HG03280 (cell line): ENCODE data around the gene TMEM170A.

Source experiments
- ATAC-seq: cut with Tn5 transposase; IDR thresholded peaks from one replicate; pipeline ENCODE4 v1.9.1; 2021; ENCODE audit warnings: mild to moderate bottlenecking, moderate library complexity; ENCODE audit not compliant: unreplicated experiment

Gene TMEM170A

DNA sequence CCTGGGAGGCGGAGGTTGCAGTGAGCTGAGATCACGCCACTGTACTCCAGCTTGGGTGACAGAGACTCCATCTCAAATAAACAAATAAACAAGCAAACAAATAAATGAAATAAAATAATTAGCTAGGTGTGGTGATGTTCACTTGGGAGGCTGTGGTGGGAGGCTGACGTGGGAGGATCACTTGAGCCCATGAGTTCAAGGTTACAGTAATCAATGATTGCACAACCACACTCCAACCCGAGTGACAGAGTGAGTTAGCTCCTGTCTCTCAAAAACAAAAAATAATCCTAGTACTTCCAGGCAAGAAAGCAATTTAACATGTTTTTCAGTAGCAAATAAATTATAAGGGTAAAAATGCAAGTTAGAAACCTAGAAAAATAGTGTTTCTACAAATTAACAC, 57.5 kb downstream of the TMEM170A start:
- no peak for ATAC-seq

DNA sequence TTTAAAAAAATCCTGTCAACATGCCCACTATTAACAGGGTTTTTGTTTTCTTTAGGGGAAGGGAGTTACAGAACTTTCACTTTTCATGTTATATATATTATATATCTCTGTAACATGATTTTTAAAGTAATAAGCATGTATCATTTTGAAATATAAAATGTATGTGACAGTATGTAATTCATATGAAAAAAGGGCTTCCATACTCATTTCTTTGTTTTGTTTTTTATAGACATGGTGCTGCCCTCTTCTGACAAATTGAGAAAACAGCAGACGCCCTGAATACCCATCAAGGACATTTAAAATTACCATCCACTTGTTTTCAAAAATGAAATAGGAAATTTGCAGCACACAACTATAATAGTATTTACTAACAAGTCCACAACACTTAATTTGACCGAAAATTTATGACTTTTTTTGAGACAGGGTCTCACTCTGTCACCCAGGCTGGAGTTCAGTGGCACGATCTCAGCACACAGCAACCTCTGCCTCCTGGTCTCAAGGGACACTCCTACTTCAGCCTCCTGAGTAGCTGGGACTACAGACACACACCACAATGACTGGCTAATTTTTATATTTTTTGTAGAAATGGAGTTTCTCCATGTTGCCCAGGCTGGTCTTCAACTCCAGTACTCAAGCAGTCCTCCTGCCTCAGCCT, 61.5 kb downstream of the TMEM170A start:
- no peak for ATAC-seq

DNA sequence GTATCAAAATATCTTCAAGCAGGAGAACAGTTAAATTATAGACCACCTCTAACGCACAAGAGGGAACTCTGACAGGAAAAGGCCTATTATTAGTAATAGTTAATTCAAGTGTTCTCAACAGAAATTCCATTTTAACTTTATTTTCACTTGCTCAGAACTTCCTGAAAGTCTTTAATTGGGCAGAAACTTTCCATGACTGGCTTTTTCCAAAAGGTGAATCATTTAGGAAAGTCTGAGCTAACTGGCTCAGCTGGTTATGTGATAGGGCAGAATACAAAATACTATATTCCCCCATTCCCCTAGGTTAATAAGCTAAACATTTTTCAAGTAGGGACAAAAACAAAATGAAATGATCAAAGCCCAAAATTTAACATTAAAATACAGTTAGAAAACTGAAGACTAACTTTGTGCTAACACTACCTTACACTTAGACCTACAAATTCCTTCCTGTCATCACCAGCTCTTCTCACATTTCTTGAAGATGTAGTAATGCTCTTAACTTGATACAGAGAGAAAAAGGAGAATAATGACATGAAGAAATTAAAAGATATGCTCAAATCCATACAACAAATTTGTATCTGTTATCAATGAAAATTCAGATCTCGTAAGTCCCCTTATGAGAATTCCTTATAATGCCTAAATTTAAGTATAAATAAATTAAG, 62.2 kb downstream of the TMEM170A start:
- ATAC-seq, result no peak

DNA sequence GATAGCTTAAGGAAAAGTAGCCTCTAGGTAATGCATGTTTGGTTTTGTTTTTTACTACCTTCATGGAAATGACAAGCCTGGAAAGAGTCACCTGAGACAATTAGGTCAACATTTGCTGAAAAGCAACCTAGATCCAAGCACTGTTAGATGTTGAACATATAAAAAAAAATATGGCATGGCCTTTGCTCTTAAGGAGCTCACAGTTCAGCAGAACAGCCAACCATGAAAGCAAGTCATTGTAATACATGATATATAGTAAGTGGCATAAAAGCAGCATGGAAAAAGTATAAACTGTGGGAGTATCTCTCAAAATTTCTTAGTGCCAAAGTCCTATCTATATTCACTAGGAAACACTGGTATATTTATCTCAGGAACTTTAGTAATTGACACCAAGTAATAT, 62.8 kb downstream of the TMEM170A start:
- ATAC-seq, result no peak

DNA sequence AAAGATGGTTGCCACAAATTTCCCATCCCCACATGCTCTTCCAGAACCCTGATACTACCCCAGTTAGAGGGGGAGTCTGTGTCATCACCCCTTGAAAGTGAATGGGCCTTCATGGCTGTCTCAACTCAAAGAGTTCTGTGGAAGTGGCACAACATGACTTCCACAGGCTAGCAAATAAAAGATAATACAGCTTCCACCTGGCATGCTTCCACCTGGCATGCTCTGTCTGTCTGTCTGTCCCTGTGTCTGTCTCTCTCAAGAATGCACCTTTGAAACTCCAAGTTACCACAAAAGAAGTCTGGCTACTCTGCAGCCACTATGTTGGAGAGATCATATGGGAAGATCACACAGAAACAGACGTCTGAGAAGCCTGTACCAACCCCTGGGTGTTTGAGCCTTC, 66.2 kb downstream of the TMEM170A start:
- no peak for ATAC-seq

DNA sequence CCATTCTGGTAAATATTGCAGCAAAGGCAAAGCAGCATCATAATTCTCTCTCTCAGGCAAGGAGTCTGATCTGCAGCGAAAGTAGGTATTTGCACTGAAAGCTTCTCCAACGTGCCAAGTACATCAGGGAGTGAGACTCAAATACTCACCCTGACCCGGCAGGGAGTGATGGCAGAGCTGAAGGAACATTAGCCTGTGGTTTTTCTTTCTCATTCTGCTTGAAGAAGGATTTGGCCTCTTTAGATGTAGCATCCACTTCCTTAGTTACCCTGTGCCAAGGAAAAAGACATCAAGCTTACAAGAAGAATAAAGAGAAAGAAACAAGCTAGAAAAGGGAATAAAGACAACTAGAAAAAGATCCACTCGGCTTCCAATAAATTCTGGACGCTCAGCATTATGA, 69.5 kb downstream of the TMEM170A start:
- ATAC-seq, result no peak
